ENCODE data around the gene PHKA1.
"Not testable (repeated sequence)": the region's sequence is repeated elsewhere in the genome, so short reads cannot be mapped to it uniquely, and the experiment has no call there.

The PHKA1 gene

DNA sequence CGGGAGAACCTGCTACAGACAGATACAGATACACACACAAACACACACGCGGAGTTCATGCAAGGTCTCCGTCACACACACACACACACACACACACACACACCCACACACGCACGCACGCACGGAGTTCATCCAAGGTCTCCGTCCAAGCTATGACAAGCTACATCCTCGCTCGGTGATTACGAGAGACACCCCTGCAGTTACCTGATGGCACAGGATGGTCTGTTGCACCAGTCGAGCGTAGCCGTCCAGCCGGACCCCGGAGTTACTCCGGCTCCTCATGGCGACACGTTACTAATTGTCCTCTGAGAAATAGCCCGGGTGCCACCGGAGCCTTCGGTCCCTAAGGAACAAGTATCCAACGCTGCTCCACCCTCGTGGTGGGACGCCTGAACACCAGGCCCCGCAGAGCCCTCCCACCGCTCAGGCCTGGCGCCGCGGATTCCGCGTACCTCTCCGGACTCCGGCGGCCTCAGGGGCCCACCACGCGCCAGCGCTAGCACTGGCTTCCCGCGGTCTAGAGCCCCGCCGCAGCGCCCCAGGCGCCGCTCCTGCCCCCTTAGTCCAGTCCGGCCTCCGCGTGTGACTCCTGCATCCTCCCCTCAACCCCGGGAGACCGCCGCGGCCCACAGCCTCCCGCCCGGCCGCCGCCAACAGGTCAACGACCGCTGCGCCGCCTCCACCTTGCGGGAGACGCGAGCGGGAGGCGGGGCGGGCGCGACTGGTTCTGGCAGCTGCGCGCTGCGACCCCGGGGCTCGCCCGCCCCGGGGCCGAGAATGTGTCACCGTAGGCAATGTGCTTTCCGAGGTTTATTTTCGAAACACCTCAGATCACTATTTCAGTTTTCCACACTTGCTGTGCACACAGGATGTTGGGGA is at the start of gene PHKA1:
Gene PHKA1, minus strand, starts transcription at position 708 of the 879 bp plus-strand sequence. Its CDS starts 426 bp downstream, at position 282.
- not testable (repeated sequence) for DNase-seq (ENCODE audit: low spot score)

GRCh38 chrX:72760454-72760853 is 46.3 kb upstream of the PHKA1 start:
- DNase-seq (ENCODE audit: low spot score) = not testable (repeated sequence)

DNA sequence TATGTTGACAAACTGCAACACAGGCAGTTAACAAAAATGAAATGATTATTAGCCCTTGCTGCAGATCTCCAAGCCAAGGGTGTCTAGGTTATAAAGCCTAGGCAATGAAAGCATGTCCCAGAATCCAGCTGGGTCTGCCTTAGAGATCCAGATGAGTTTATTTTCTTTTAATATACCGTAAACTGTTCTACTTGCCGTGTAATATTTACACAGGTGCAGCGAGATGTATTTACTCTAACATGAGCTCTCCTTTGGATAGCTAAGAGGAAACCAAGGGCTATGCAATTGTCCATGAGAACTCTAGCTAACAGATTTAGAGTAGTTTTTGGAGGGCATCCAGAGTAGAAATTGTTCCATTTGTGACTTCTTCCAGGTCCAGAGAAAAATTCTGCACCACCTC is 34.4 kb upstream of the PHKA1 start:
- DNase-seq (ENCODE audit: low spot score) = not testable (repeated sequence)

DNA sequence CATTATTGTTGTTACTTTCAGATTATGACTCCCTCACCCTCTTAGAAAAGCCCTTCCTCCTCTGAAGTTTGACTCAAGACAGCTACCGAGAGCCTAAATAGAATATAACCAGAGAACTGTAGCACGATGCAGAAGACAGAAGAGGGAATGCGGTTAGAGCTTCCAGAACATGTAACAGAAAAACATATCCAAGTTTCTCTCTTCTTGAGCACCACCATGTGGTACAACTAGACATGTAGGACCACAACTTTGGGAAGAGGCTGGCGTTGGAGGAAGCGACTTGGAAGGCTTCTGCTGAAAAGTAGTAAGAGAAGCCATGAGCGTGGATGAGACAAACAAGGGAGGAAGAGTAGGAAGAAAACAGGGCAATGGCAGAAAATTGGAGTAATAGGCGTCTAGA is 31.4 kb upstream of the PHKA1 start:
- not testable (repeated sequence) for DNase-seq (ENCODE audit: low spot score)

DNA sequence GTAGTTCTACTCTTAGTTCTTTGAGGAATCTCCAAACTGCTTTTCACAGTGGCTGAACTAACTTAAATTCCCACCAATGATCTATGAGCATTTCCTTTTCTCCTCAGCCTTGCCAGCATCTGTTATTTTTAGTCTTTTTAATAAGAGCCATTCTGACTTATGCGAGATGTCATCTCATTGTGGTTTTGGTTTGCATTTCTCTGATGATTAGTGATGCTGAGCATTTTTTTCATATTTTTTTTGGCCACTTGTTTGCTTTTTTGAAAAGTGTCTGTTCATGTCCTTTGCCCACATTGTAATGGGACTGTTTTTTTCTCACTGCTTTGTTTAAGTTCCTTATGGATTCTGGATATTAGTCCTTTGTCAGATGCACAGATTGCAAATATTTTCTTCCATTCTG is 21.5 kb upstream of the PHKA1 start:
- no peak for DNase-seq (ENCODE audit: low spot score)

GRCh38 chrX:72733636-72734035 is 19.5 kb upstream of the PHKA1 start:
- not testable (repeated sequence) for DNase-seq (ENCODE audit: low spot score)

DNA sequence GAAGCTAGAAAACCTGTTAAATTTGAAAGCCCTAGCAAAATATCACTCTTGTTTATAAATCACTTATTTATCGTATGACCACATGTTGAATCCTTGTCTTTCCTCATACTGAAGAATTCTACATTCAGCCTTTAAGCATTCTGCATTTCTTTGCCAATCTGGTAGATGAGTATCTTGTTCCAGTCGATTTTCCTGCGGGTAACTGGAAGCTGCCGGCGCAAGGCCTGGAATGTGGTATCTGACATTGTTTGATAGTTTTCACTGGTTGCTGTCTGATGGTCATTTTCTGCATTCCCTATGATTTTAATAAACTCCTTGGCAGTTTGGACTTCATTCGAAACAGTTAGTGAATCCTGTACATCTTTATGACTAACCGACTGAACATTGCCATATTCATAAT is 13.7 kb upstream of the PHKA1 start:
- DNase-seq (ENCODE audit: low spot score) = no peak

GRCh38 chrX:72716766-72717165 is 2.7 kb upstream of the PHKA1 start:
- DNase-seq (ENCODE audit: low spot score) = no peak

- DNase-seq (ENCODE audit: low spot score) = no peak
Measured at GRCh38 chrX:72715546-72715945, 1.4 kb upstream of the PHKA1 start.

DNA sequence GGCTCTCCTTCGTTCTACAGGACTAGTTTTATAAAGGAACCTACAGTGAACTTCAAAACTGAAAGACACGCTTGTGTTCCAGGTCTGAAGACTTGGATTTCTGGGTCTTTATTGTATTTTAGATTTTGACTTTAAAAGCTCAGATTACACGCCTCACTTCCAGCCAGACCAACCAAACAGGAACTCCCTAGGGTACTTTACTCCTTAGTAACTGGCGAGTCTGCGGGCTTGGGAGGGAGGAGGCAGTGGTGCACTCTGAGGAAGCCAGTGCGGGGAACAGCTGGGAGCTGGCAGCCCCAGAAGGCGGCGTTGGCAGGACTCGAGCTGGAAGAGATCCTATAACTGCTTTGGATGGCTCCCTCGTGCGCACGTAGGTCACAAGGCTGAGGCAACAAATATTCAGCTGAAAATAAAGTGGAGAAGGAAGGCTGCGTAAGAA is 391 bp upstream of the PHKA1 start:
- no peak for DNase-seq (ENCODE audit: low spot score)

- no peak for DNase-seq (ENCODE audit: low spot score)
Measured at GRCh38 chrX:72713130-72713529, 976 bp downstream of the PHKA1 start.

DNA sequence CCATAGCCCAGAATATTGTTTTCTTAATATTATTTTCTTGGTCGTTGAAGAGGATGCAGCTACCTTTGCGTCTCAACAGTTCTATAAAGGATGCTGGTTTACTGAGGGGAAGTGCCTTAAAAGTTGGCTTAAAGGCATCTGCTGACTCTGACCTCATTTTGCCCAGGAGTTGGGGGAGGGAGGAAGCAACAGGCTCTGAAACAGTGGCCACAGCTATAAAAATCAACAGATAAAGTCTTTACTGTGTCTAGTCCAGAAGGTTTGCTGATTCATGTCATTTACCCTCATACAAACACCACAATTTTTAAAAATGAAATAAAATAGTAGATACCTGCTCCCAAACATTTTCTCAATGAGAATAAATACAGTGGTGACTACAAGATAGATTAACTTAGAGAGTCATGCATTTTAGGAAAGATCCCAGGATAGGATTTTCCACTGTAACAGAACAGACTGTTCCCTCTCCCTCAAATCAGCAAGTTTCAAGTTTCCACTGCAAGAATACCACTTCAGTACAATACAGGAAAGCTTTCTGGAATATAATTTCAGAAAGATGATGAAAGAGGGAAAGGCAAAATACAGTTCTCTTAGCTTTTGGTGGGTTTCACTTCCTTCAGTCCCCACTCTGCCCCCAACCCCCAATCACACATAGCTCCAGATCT is 1.9 kb downstream of the PHKA1 start:
- no peak for DNase-seq (ENCODE audit: low spot score)

GRCh38 chrX:72705814-72706213 is 8.3 kb downstream of the PHKA1 start:
- DNase-seq (ENCODE audit: low spot score) = no peak

GRCh38 chrX:72705111-72705510 is 9.0 kb downstream of the PHKA1 start:
- DNase-seq (ENCODE audit: low spot score) = no peak

GRCh38 chrX:72694170-72694569 is 19.9 kb downstream of the PHKA1 start:
- DNase-seq (ENCODE audit: low spot score) = no peak

DNA sequence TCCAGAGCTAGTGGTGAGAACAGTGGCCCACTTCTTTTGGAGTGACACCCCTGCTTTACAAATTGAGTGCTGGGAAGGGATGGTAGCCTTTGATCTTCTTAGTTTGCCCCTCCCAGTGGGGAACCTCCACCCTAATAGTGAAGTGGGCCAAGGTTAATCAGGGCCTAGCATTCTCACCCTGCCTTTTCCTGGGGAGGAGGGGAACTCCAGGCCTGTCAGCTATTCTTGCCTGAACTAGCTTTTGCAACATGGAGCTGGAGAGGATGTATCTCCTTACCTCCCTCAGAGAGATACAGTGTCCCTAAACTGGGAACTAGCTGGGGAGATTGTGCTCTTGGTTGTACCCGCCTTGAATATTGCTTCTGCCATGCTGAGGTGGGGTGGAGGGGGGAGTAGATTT is 20.6 kb downstream of the PHKA1 start:
- DNase-seq (ENCODE audit: low spot score) = no peak

DNA sequence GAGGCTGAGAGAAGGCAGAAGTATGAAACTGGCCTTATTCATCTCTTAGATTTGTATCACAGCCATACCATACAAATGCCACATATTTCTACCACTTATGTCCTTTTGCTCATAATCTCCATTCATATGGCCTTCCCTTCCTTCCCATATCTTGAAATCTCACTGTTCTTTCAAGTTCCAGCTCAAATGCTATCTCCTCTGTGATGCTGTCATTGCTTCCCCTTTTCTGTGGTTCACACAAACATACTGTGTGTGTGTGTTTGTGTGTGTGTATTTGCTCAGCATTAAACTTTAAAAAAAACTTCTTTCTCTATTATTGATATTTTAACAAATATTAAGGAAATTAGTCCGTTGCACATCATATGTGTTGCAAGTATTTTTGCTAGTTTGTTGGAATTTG is 26.7 kb downstream of the PHKA1 start:
- no peak for DNase-seq (ENCODE audit: low spot score)

- no peak for DNase-seq (ENCODE audit: low spot score)
Measured at GRCh38 chrX:72685810-72686456, 28.2 kb downstream of the PHKA1 start.

GRCh38 chrX:72685018-72685417 is 29.1 kb downstream of the PHKA1 start:
- DNase-seq (ENCODE audit: low spot score) = no peak

DNA sequence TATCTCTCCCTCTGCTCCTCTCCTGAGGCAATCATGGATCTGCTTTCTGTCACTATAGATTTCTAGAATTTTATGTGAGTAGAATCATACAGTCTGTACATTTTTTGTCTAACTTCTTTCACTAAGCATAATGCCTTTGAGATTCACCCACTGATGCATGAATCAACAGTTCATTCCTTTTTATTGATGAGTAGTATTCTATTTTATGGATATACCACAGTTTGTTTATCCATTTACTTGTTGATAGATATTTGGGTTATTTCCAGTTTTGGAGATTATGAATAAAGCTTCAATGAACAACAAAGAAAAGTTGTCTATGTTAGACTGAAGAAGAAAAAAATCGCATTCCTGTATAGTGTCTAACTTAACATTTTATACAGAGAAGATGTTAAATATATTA is 30.5 kb downstream of the PHKA1 start:
- DNase-seq (ENCODE audit: low spot score) = no peak

GRCh38 chrX:72676465-72676864 is 37.6 kb downstream of the PHKA1 start:
- no peak for DNase-seq (ENCODE audit: low spot score)

GRCh38 chrX:72673951-72674350 is 40.2 kb downstream of the PHKA1 start:
- not testable (repeated sequence) for DNase-seq (ENCODE audit: low spot score)

GRCh38 chrX:72669508-72669907 is 44.6 kb downstream of the PHKA1 start:
- DNase-seq (ENCODE audit: low spot score) = not testable (repeated sequence)
